ENCODE data around the gene PRKCH.

The PRKCH gene

GRCh38 chr14:61489932-61490331, 168.6 kb downstream of the PRKCH start:
- no peak overlapping the region for H3K4me3 ChIP-seq (replicated peaks; ENCODE audit: low read depth, low read length)
- no peak for DNase-seq (ENCODE audit: extremely low read depth, low read depth)
- TF ChIP-seq CTCF (IDR thresholded peaks at IDR 0.05; ENCODE audit: low read depth, low read length, missing control alignments): no peak

- H3K4me3 ChIP-seq (replicated peaks; ENCODE audit: low read depth, low read length): no peak overlapping the region
- no peak for DNase-seq (ENCODE audit: extremely low read depth, low read depth)
- no peak for TF ChIP-seq CTCF (IDR thresholded peaks at IDR 0.05; ENCODE audit: low read depth, low read length, missing control alignments)
Measured at GRCh38 chr14:61491224-61491623, 169.8 kb downstream of the PRKCH start.

- DNase-seq (ENCODE audit: extremely low read depth, low read depth): no peak
- H3K4me3 ChIP-seq (replicated peaks; ENCODE audit: low read depth, low read length): no peak overlapping the region
- no peak for TF ChIP-seq CTCF (IDR thresholded peaks at IDR 0.05; ENCODE audit: low read depth, low read length, missing control alignments)
Measured at GRCh38 chr14:61491876-61492434, 170.6 kb downstream of the PRKCH start.

- no peak for DNase-seq (ENCODE audit: extremely low read depth, low read depth)
- no peak for TF ChIP-seq CTCF (IDR thresholded peaks at IDR 0.05; ENCODE audit: low read depth, low read length, missing control alignments)
- H3K4me3 ChIP-seq (replicated peaks; ENCODE audit: low read depth, low read length): no peak overlapping the region
Measured at GRCh38 chr14:61492474-61492873, 171.1 kb downstream of the PRKCH start.

- H3K4me3 ChIP-seq (replicated peaks; ENCODE audit: low read depth, low read length): no peak overlapping the region
- TF ChIP-seq CTCF (IDR thresholded peaks at IDR 0.05; ENCODE audit: low read depth, low read length, missing control alignments): no peak
- peak; percentile 54 for DNase-seq (ENCODE audit: extremely low read depth, low read depth)
Measured at GRCh38 chr14:61493239-61493638, 171.9 kb downstream of the PRKCH start.

GRCh38 chr14:61494018-61494417, 172.6 kb downstream of the PRKCH start:
- no peak for TF ChIP-seq CTCF (IDR thresholded peaks at IDR 0.05; ENCODE audit: low read depth, low read length, missing control alignments)
- DNase-seq (ENCODE audit: extremely low read depth, low read depth): no peak
- no peak overlapping the region for H3K4me3 ChIP-seq (replicated peaks; ENCODE audit: low read depth, low read length)

GRCh38 chr14:61495809-61496208, 174.4 kb downstream of the PRKCH start:
- DNase-seq (ENCODE audit: extremely low read depth, low read depth): no peak
- no peak for TF ChIP-seq CTCF (IDR thresholded peaks at IDR 0.05; ENCODE audit: low read depth, low read length, missing control alignments)
- H3K4me3 ChIP-seq (replicated peaks; ENCODE audit: low read depth, low read length): no peak overlapping the region
